NCI-H2196 (cell line): ENCODE data around the gene CPVL.
"Not testable (repeated sequence)": the region's sequence is repeated elsewhere in the genome, so short reads cannot be mapped to it uniquely, and the experiment has no call there.

Source experiments
- DNase-seq: peaks from one replicate; lab custom pipeline; 2025; ENCODE audit not compliant: unreplicated experiment; lab: John Stamatoyannopoulos, UW

CPVL gene

DNA sequence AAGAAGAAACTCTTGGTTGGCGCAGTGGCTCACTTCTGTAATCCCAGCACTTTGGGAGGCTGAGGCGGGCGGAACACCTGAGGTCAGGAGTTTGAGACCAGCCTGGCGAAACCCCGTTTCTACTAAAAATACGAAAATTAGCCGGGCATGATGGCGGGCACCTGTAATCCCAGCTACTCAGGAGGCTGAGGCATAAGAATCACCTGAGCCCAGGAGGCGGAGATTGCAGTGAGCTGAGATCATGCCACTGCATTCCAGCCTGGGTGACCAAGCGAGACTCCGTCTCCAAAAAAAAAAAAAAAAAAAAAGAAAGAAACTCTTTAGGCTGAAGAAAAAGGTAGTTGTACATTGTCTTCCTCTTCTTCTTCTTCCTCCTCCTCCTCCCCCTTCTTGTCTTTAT is 53.2 kb downstream of the CPVL start:
- not testable (repeated sequence) for DNase-seq

DNA sequence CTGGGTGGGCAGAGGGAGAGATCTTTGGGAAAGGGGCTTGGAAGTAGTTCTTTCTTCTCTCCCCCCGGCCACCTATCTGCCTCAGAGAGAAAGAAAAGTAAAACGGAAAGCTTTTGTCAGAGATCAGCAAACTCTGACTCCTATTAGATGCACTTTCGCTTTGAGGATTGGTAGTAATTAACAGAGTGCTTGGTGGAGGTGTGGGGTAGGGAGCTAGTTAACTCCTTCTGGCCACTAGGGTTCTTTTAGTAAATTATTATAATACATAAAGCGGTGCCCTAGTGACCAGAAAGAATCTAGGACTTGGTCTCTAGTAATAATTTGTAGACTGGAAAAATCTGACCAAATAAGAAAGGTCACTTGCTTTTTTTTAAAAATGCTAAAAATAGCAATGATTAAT is 54.6 kb downstream of the CPVL start:
- DNase-seq: peak; percentile 8

DNA sequence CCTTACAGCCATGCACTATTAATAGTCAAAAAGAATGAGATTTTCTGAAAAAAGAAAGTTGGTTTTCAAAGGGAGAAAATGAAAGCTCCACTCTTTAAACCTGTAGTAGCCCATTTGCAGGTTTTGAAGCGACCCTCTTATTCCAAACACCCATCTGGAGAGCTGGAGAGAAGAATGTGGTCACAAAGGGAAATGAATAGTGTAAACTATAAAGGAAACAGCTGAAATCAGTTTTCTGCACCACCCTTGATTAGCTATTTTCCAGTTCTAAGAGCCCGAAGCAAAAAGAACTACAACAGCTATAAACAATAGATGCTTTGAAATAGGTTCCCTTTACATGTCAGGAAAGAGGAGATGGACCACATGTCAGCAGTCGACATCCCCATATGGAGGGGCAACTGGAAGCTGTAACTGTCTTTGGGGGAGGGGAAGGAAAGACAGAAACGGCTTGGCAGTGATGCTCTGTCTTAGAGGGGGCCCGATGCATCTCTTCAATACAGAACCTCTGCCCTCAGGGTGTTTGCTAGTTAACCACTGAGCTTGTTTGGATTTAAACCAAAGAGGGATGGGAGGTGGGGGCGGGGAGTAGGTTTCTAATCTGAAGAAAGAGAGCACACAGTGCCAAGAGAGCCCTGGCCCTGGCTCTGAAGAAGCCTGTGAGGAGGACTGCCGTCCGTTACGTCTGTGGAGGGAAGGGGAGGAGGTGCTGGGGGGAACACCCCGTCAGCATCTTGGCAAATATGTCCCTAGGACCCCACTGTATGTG is 55.3 kb downstream of the CPVL start:
- no peak for DNase-seq

DNA sequence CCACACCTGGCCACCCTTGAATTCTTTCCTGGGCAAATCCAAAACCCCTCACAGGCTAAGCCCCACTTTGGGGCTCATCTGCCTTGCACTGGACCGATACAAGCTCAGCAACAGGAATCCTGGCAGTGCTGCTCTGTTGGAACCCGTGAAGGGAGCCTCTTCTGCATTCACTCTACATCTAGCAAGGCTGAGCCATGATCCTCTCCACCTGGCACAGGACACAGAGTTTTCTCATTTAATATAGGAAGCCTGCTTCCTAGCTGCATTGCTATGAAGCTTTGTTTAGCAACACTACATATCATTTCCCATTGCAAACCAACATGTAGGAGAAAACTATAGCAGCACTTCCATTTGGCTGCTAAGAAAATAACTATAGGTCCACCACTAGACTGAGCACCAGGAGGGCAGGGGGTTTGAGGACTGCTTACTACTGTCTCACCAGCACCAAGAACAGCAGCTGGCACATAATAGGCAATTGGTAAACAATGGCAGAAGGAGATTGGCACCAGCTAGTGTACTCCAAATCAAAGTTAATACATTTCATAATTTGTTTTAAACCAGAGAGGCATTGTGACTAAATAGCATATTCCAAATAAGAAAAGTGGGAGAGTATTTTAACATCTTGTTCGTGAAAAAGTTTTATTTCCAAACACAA is 56.1 kb downstream of the CPVL start:
- no peak for DNase-seq

DNA sequence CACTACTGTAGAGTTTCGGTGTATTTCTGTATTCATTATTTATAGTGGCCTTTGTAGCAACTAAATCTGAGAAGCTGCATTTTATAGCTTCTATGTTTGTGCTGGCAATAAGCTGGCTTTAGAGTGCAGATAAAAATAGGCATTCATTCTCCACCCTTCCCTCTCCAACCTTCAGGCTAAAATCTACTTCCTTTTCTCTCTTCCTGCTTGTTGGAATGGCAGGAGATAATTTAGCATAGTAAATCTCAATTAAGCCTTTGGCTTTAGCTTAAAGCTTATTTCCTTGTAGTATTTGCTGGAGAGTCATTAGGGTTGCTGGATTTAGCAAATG is 58.5 kb downstream of the CPVL start:
- DNase-seq: peak; percentile 13

DNA sequence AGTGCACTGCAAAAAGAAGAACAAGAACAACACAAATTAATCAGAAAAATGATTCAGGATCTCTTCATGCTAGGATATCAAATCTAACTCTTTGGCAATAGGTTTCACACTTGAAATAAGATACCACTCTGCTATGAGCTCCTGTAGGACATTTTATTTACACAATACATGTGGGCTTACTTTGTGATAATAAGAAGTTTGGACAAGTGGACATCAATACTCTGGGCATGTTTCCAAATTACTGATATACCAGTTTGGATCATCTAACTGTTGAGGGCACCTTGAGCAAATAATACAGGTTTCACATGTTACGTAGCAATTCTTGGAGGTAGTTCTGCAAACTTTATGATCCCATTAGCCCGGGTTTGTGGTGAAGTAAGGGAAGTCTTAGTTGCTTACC is 59.8 kb downstream of the CPVL start:
- DNase-seq: peak; percentile 51

DNA sequence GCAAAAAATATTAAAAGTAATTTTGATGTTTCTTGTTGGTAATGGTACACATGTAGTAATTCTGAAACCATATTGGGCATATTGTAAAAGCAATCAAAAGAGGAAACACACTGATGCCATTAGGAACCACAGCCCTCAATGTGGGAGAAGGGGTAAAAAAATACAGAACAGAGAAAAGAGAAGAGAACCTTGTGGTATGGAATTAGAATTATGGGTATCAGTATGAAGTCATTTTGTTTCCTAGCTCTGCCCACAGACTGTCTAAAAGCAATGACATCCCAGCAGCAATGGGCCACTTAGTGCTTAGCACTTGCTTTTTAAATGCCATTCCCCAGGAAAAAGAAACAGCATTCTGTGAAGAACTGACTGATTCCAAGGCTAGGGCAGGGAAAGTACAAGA is 61.5 kb downstream of the CPVL start:
- DNase-seq: no peak

DNA sequence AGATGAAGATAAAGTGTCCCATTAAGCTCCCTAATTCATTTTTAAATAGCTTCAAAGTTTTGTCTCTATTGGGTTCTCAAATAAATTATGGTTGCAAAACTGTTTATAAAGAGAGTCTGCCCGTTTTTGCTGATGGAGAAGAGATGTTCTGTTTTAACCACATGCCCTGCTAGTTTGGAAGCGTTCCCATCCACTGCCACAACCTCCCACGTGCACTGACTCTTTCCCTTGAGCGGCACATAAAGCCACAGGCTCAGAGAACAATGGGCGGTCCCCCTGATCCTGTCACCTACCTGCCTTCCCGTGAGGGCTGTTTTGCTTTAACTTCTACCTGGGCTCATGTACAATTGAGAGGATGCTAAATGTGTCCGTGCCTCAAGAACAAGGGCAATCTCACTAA is 65.5 kb downstream of the CPVL start:
- no peak for DNase-seq

DNA sequence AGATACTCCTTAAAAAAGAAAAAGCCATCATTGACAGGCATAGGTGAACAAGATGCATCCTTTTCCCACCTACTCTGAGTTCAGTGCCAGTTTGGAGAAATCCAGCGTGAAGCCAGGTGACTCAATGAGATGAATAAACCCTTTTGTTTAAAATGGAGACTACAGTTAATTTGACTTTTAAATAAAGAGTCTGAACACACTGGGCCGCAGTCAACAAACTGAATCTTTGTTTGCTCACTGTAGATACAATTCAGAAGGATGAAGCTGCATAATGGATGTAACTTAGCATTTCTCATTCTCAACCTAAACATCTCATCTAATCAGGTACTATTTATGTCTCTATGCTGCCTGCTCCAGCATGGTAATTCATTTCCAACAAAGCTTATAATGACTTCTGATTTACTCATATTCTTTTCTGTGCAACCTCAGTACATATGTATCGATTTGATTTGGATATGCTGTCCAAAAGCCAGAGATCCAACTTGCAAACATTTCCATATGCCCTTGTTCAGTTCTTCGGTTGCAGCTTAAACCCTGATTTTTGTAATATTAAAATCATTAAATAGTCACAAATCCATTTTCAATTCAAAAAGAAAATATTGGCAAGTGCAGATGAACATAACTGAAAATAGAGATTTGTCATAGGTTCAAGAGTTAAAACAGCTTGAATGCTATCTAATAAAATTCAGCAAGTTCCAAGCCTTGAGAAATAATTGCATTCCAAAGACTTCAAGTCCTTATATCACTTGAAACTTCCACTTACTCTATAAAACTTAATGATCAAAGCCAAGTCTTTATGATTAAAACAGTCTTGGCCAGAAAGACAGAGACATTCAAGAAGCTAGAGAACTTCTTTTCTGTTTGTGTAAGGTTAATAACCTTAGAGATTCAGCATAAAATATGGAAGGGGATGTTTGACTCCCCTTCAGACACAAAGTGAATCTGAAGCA is 67.8 kb downstream of the CPVL start:
- DNase-seq: no peak

DNA sequence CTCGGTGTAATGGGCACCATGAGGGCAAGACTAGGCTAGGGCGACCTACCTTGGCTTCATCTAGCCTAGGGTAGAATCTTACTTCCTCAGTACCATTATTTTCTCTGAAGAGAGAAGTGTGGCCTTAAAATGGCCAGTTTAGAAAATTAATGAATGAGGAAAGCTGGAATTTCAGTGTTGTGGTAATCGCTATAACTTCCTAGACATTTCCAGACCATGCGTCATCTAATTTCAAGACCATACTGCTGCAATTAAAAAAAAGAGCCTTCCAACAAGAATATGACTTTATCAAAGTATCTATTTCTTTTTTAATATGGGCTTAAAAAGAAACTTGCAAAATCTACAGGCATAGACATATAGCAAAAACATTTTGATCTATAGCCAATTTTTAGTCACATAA is 68.5 kb downstream of the CPVL start:
- no peak for DNase-seq

DNA sequence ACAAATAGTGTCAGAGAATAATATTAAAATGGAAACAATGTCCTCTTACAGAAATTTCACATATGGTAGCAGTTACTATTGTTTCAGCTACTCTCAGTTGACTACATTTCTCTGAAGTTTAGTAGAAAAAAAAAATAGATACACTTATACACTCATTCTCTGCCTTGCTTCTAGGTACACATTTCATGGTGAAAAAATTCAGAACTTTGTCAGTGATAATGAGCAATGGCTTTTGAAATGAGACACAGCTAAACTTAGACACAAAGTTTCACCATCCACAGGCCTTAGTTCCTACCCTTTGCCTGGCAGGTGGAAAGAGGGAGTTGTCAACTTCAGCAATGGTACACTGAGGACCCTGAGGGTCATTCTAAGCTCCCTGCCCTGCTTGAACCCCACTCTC is 69.2 kb downstream of the CPVL start:
- DNase-seq: no peak

DNA sequence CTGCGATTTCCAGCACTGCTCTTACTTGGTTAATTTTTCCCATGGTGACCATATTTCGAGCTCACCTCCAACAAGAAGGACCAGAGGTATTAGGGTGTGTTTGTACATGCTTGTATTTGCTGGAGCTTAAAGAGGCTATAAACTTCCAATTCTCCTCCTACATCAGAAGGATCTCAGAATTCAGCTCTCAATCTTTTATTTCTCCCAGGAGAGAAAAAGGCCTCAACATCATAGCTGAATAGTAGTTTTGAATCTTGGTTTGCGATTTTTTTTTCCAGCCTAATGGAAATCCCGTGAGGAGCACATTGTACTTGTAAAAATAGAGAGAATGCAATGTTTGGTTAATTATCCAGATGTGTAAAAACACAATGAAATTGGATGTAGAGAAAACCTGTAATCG is 69.7 kb downstream of the CPVL start:
- no peak for DNase-seq

DNA sequence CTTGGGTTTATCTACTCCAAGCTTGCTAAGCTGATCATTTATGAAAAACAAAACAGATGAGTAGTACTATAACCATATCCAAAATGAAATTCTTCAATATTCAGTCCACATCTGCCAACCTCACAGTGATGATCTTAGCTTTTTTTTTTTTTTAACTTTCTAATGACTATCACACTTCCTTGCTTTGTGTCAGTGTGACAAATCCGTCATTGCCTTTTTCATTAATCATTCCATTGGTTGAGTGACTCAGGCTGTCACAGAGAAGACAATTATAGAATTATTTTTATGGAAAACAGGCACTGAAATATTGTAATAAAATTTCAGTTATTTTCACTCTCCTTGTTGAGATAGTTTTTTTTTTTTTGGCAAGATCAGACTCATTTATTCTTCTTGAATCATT is 70.7 kb downstream of the CPVL start:
- no peak for DNase-seq

DNA sequence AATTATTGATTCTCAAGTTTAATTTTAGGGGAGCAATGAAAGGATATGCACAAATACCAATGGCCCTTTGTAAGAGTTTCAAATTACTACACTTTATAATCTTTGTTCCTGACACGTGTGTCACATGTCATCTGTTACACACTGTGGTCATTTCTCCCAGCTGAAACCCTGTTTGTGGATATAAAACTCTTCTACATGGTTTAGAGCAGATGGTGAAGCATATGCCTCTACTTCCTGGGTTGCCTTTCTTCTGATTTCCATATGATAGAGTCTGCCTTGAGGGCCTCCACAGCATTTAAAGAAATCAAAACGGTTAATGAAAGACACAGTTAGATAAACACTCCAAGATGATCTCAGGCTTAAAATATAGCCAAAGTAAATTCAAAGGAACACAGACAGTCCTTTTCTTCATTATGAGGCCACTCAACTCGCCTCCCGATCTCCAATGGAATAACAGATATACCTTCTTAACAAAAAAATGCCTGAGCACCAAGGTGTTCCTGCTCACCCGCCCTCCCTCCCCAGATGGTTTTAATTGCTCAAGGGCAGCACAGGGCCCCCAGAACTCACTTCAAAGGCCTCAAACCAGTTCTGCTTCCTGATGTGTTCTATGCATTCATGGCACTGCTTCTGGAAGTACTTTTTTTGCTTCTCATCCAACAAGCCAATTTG is 75.0 kb downstream of the CPVL start:
- no peak for DNase-seq

DNA sequence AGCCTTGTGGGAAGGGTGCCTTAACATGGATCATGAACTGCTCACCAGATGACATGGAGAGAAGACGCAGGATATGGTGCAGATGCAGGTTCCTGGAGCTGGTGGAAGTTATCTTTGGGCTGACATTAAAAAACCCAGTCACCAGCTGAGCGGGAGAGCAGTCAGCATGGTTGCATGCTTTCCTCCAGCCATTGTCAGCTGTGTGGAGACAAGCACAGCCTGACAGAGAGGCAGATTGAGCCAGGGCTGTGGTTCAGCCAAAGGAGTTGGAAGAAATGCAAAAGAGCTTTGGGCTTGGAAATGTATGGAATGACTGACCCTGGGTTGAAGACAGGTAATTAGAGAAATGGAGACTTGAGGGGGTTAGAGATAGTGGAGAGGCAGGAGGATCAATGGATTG is 79.7 kb downstream of the CPVL start:
- DNase-seq: no peak

DNA sequence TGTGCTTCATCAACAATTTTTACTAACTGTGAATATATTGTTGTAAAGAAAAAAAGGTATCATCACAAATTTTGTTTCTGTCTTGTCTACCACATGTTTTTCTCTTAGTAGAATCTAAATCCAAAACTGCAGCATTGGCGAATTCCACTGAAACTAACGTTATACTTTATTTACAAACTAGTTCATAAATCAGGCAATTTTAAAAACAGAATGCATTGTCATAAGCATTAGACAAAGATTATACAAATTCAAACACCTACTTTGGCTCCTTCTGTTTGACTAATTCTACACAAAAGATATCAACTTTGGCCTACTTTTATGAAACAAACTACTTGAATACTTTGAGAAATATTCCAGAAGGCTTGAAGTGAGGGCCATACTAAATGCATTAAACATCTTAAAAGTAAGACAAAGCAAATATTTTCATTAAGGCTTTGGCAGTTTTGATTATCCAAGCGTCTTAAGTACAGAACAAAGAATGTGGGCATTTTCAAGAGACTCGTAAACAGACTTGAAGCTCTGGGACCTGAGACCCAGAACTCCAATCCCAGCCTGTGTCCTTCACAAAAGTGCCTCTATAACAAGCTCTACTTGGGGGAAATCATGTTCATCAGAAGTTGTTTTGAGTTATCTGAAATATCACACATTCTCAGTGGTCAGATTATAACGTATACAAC is 81.0 kb downstream of the CPVL start:
- DNase-seq: no peak

DNA sequence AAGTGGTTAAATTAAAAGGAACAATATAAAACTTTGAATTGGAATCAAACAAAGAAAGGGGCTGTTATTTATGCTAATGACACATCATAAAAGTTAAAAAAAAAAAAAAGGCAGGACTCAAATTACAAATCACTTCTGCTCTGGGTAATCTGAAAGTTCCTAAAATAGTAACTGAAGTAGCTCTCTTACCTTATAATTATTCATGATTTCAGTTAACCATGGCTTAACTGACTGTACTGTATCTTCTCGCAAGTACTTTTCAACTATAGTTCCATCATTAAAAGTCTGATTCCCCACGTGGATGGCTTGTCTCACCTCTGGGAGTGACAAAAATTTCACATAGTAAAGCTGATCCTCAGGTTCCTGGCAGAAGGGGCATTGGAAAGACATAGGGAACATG is 82.5 kb downstream of the CPVL start:
- no peak for DNase-seq

DNA sequence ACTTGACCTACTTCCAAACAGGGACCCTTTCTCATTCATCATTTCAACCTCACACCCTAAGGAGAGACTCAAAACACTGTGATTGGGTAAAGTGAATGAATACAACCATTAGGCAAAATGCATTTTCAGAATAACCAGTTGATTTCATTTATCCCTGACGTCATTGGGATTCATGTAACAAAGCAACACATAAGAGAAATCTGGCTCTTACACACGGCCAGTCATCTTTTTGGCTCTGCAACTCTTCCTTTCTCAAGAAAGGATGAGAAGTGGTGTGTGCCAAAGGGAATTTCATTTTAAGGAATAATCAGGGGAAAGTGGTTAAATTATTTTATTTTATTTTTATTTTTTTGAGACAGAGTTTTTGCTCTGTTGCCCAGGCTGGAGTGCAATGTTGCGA is 83.1 kb downstream of the CPVL start:
- DNase-seq: no peak

DNA sequence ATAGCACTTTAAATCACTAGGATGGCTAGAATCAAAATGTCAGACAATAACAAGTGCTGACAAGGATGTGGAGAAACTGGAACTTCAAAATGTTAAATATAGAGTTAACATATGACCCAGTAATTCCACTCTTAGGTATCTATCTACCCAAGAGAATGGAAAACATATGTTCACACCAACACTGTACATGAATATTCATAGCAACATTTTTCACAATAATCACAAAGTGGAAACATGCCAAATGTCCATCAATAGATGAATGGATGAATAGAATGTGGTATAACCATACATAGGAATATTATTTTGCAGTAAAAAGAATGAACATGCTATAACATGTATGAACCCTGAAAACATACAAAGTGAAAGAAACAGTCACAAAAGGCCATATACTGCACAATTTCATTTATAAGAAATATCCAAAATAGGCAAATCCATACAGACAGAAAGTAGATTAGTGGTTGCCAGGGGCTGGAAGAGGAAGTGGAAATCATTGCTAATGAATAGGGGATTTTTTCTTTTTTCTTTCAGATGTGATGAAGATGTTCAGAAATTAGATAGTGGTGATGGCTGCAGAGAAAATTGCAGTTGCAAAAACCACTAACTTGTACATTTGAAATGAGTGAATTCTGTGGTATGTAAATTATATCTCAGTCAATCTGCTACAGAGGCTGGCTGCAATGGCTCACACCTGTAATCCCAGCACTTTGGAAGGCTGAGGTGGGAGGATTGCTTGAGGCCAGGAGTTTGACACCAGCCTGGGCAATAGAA is 93.0 kb downstream of the CPVL start:
- no peak for DNase-seq

DNA sequence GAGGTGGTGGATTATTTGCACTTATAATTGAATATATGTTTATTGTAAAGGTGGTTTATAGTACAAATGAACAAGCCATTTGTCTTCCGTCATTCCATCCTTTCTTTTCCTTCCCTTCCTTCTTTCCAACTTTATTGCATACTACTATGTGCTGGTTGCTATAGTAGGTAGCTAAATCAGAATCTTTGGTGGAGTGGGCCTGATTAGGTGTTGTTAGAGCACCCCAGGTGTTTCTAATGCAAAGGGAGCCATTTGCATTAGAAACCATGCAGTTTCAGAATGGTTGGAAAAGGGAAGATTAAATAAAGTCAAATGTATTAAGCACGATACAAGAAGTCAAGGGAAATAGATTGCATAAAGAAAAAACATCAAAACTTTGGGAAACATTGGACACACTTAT is 99.4 kb downstream of the CPVL start:
- DNase-seq: no peak
